Astrocyte of the hippocampus (primary cell): ENCODE measurements around the gene BDKRB2.

ENCODE experiments used
- DNase-seq: peaks from one replicate; pipeline ENCODE4 v3.0.0; 2011; ENCODE audit warnings: low read depth, low spot score

BDKRB2 gene

DNA sequence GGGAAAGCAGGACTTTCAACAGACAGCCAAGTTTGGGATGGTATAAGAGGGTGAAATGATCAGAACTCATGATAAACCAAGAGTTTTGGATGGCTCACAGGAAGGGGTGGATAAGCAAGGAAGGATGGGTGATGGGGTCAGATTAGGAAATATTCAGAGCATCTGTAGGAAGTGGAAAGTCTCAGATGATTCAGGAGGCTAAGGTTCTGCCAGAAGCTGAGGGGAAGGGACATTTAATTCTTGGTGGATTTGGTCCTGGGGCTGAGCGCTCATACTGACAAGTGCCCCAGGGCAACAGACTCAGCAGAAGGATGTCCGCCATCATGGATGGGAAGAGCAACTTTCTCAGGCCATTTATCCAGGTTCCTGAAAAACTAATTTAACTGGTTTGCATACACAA, 28.4 kb upstream of the BDKRB2 start:
- DNase-seq: no peak

DNA sequence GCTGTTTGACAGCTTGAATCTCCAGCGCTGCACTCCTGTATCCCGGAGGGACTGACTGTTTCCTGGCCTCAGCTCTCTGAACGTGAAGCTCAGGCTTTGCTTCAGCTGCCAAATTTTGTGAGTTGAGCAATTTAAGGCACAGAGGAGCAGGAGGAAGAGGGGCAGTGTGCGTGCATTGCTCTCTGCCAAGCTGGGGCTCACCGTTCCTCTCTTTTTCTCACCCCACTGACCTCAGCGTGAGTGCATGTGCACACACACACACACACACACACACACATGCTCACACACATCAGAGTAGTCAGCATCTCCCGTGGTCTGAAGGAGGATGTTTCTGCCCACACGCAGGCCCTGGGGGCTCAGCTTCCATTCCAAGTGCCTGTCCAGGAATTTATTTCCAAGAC, 27.8 kb upstream of the BDKRB2 start:
- DNase-seq: no peak

DNA sequence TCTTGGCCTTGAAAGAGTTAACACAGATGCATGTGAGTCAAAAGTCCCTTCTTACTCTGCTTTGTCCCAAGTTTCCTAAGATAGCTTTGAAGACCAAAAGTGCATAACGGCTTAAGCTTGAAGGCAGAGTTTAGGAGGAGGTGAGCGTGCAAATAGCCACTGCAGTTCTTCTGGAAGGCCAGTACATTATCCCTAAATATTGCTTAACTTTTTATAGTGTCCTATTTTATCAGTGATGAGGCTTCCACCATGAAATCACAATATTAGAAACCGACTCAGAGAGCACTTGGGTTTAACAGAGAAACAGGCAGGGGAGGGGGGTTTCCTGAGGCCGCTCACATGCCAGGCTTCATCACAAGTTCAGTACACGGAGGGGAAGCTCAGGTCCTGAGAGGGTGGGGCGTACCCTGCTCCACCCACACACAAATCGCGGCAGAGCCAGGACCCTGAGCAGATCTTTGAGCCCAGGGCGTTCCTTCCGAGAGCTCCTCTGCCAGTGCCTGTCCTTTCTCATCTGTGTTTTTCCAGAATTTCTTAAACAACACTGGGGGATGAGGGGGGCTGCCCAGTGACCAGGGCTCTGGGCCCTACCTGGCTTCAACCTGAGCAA, 26.8 kb upstream of the BDKRB2 start:
- no peak for DNase-seq

DNA sequence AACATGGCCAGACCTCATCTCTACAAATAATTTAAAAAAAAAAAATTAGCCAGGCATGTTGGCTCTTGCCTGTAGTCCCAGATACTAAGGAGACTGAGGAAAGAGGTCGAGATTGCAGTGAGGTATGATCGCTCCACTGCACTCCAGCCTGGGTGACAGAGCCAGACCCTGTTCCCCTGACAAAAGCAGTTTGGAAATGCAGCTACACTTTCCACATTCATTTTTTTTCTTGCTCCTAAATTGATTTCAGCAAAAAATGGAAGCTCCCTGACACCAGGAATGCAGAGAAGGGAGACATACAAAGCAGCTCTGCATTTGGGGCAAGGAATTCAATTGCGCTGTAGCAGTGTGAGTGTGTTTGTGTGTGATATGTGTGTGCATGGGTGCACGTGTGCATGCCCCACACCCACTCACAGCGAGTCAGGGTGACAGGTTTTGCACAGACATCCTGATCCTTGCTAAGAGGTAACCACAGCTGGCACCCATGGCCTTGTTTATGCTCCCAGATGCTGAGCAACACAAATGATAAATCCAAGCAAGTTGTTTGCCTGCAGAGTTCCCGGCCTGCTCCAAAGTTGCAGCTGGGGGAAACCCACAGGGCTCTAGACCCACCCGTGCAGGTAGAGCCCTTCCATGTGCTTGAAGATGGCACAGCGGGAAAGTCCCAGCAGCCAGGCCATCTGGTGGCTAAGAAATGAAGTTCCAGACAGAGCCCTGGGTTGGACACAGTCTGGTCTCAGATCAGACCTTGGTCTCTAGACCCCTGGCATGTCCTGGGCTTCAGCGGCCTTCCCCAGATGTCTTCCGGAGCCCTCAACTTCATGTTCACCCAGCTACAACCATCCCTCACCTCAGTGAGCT, 25.9 kb upstream of the BDKRB2 start:
- DNase-seq: no peak

DNA sequence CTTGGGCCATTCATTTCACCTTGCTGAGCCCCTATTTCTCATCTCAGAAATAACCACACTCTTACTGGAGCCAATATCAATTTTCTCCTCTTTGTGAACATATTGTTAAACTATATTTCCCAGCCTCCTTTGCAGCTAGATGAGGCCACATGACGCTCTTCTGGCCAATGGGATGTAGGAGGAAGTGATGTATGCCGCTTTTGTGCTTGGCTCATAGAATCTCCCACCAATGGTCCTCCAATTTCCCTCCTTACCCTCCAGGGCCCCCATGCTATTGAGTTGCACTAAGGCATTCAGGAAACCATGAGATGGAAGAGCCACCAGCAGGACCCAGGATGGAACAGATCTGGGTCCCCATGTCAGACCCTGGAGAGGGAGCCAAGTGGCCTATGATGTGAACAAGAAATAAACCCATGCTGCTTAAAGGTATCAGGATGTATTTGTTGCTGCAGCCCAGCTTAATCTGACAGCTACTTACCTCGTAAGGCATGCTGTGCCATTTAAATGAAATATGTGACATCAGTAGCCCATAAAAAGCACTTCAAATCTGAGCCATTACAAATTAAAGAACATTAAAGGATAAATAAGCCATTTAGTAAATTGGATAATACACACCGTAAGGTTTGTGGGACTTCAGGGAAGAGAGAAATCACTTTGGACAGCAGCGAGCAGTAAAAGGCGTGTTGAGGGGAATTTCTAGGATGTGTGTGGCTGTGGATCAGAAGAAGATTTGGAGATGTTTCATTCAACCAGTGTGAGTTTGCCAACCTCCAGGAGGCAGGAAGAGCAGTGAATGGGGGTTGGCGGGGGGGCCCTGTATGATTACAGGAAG, 24.4 kb upstream of the BDKRB2 start:
- DNase-seq: no peak

DNA sequence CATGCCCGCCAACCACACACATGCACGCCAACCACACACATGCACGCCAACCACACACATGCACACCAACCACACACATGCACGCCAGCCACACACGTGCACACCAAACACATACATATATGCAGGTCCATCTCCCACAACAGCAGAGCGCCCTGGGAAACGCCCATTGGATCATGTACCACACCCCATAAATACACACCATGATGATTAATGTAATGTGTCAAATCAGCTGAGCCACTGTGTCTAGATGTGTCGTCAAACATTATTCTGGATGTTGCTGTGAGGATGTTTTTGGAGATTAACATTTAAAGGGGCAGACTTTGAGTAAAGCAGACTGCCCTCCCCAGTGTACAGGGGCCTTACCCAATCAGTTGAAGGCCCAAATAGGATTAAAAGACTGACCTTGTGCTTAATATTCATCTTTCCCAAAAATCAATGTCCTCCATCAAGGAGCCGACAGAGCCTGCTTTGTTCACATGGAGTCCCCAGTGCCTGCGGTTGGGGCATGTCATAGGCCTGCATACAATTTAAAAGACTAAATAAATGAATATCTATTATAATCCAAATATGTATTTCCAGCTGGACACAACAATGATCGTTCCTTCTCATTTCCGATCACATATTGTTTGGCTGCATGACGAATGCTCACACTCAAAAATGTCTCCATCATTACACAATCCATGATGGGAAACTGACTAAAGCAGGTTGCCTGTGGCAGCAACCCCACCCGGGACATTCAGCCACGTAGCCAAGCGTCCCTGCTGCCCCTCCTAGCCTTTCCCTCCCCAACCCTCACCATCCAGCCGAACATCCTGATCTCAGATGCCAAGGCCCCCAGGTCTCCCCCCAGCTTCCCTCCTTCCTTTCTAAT, 23.2 kb upstream of the BDKRB2 start:
- DNase-seq: no peak

- DNase-seq: no peak
These were observed 22.1 kb upstream of the BDKRB2 start for GRCh38 chr14:96182546-96182945.

DNA sequence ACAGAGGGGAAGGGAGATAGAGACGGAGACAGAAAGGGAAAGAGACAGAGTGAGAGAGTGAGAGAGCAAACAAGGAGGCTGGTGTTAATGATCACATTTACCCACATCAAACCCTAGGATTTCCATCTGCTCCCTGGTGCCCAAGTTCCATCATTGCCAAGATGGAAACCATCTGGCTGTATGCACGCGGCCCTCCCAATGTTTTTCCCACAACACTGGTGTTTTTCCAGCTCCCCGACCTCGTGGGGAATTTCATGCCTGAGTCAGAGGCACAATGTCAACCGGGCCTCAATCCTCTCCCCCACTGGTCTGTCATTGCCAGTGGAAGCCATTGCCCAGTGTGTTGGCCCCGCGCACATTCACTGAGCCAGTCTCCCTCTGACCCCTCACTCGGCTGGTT, 19.9 kb upstream of the BDKRB2 start:
- DNase-seq: no peak

DNA sequence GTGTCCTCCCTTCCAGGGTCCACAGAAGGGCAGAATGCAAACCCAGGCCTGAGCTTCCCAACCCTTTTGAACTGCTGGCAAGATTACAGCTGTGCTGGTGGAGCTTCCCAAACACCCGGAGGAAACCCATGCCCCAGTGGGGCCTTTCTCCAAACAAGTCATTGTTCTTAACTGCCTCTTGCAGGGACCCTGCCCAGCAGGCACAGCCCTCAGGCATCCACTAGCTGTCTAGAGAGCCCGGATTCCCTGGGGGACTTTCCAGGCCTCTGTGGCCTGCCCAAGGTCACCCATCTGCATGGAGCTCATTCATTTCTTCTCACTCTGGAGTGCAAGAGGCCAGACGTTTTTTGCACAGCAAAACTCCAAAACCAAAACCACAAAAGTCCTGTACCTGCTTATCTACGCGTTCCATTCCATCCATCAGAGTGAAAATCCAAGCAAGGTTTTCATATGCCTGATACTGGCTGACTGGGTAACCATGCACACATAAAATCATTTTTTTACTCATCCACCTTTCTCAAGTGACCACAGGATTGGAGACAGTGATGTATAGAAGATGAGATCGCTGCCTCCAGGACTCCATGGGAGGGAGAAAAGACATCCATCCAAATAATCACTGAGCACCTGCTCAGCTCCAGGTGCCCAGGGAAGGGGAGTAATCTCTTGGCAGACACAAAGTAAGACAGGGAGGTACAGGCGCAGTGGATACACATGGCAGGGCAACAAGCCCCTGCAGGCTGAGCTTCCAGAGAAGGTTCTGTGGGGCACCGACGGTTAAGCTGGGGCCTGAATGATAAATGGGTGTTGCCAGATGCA, 17.2 kb upstream of the BDKRB2 start:
- no peak for DNase-seq

- DNase-seq: no peak
These were observed 15.3 kb upstream of the BDKRB2 start for GRCh38 chr14:96189281-96189711.

DNA sequence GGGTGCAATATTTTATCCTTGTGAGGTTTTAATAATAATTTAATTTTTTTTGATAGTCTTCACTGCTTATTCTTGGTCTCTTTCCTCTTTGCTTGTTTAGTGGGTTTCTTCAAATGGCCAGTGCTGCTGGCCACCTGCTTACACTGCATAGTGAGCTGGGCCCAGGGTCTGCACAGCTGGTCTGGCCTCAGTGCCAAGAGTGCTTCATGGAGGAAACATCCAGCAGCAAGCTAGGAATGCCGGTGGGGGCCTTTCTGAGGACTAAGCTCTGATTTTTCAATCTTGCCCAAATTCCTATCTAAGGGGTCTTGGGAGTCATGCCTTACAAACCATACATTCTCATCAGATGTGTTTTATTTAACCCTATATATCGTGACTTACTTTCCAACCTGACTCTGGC, 13.3 kb upstream of the BDKRB2 start:
- no peak for DNase-seq

GRCh38 chr14:96191841-96192462, 12.7 kb upstream of the BDKRB2 start:
- no peak for DNase-seq

- DNase-seq: peak; percentile 13
These were observed 11.4 kb upstream of the BDKRB2 start for GRCh38 chr14:96192975-96193805.

- no peak for DNase-seq
These were observed 10.4 kb upstream of the BDKRB2 start for GRCh38 chr14:96194262-96194656.

GRCh38 chr14:96194657-96195431, 9.8 kb upstream of the BDKRB2 start:
- DNase-seq: no peak

DNA sequence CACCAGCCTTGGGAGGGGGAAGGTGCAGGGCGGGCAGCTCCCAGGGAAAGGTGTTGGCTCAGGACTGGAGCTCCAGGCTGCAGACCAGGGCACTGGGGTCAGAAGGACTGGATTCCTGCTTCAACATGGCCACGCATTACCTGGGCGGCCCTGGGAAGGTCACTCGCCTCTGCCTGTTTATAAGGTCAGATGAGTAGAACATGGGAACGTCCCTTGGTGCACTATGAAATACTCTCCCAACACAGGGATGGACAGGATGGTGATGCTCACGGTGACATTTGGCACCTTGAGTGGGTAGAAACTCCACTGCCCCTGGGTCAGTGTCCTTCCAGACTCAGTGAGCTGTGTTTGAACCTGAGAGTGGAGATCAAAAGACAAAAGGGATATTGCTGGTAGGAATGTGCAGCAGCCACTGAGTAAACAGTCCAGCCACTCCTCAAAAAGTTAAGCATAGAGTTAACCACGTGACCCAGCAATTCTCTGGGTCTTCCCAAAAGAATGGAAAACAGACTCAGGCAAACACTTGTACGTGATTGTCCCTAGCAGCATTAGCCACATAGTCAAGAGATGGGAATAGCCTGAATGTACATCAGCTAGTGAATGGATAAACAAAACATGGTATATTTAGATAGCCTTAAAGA, 9.1 kb upstream of the BDKRB2 start:
- no peak for DNase-seq

DNA sequence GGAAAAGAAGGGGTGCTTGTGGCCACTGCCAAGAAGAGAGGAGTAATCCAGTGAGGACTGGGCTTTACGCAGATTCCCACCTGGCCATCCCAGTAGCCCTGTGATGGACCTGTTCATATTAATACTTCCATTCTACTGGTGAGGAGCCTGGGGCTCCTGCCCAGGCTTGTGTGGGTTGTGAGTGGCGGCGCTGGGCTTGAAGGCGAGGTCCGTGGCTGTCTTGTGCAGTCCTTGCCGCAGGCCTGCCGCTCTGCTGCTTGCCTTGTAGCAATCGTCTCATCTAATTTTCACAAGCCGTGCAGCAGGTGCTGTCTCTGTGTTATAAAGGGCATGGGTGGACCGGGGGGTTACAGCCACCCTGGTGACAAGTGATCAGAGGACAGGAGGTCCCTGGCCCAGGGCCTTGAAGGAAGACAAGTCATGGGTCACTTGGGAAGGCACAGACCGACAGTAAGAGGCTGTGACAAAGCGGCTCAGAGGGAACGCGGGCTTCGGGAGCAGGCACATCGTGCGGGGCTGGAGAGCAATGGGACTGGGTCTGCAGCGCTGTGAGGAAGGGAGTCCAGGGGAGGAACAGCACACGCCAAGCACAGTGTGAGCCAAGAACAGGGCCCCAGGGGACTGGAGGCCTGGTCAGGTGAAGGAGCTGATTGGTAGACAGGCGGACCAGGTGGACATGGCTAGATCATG, 7.3 kb upstream of the BDKRB2 start:
- DNase-seq: no peak
